ENCODE measurements around the gene CFAP57.

Gene CFAP57

DNA sequence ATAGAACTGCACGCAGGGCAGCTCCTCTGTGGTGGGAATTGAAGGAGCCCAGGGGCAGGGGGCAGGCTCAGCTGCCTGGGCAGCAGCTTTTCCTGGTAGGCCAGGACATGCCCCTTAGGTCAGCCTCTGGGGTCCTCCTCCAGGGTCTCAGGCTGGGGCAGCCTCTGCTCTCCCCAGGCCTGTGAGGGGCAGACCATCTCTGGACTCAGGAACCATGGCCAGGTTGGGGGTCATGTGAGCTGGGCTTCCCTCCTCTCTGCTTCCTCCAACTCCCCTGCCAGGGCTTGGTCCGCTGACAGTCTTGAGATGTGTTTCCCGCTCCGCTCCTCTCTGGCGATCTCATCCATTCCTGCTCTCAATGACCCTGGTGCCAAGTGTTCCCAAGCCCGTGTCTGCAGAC lies 107.5 kb downstream of the CFAP57 start:
- no peak for DNase-seq

DNA sequence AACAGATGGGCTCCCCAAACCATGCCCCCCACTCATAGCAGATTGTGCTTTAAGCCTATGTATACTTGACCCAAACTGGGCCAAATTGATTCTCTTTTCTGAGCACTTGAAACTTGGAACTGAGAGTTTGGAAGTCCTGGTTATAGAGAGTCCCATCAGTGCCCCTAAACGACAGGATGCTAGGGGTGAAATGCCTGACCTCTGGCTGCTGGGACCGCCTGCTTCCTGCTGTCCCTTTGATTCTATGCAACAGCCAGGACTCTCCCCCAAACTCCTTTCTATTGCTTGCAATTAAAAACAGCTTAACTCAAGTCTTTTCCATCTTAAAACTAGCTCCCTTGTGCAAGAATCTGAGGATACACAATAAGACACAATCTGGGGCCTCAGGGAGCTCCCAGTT lies 108.6 kb downstream of the CFAP57 start:
- no peak for DNase-seq

DNA sequence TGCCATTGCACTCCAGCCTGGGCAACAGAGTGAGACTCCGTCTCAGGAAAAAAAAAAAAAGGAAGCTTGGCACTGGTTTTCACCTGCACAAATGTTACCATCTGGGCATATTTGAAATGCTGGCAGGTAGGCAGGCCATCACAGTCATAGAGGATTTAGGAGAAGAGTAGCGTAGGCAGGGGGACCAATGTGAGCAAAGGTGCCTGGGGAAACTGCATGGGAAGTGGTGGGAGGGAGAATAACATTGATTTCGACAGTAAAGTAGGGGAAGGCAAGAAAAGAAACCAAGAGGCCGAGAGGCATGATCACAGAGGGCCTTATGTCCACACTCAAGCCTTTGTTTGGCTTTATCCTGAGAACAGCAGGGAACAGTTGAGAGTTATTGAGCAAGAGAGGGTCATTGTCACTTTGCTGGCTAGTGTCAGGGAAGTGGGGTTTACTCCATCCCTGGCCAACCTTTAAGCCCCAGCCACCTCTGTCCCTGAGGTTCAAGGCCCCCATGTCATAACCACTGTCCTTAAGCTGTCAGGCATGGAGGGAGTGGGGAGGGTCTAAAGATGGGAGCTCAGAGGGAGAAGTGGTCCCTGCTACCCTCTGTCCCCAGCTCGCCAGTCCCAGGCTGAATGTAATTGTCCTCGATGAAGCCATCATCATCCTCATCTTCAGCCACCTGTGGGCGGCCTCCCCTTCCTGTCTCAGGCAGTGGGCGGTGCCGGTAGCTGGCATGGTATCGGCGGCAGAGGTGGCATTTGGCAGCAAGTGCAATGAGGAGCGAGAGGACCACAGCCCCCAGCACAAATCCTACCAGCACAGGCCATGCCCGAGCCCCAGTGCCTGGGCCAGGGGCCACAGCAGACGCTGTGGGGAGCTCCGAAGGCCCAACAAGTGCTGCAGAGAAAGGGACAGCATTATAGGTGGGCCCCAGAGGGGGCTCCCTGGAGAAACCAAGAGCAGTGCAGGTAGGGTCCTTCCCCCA lies 110.4 kb downstream of the CFAP57 start:
- DNase-seq, result no peak

DNA sequence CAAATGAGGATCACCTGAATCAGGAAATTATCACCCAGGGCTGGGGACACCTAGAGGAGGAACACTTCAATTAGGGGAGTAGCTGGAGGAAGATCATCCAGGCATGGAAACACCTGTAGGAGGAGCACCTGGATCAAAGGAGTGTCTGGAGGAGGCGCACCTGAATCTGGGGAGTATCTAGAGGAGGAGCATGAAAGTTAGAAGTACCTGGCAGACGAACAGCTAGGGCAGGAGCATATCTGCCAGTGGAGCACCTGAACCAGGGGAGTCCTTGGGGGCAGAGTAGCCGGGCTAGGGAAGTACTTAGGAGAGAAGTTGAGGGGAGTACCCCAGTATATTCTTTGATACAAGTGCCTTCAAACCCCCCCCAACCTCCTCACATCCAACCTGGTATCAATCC lies 111.9 kb downstream of the CFAP57 start:
- no peak for DNase-seq

- peak in 1 of 2 experiments; percentile 62 for DNase-seq
These were observed 112.5 kb downstream of the CFAP57 start for GRCh38 chr1:43284546-43285110.

DNA sequence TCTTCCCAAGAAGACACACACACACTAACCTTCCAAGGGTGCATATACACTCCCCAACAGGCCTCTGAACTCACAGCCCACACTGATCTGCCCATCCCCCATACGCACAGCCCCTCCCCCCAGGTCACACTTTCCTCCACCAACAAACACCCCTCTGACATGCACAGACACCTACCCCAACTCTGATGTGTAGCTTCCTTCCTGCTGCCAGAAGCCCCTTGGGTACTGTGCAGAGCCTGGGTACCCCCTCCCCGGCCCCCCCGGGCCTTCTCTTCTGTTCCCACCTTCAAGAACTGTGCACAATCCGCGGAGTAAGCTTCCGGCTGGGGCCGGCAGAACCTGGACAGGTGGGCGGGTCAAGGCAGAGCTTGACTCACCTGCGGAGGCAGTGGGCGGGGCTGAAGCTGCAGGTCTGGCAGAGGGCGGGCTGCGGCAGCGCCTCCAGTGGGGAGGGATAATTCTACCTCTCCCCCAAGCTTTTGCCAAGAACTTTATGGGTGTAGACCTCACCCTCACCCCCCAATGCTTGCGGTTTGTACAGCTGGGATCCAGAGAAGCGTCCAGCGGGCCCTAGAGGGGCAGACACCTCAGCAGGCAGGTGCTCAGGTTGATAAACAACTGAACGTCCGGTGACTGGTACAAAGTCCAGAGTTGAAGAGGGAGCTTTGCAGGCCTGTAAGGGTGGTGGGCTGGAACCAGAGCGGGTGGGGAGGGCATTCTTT lies 113.3 kb downstream of the CFAP57 start, which contains the start of gene C1orf210:
TSS of gene C1orf210 (minus strand) at position 313 of the 722 bp plus-strand sequence. CDS start 2,311 bp downstream, outside the sequence.
- peak; percentile 95 to 99 for DNase-seq

DNA sequence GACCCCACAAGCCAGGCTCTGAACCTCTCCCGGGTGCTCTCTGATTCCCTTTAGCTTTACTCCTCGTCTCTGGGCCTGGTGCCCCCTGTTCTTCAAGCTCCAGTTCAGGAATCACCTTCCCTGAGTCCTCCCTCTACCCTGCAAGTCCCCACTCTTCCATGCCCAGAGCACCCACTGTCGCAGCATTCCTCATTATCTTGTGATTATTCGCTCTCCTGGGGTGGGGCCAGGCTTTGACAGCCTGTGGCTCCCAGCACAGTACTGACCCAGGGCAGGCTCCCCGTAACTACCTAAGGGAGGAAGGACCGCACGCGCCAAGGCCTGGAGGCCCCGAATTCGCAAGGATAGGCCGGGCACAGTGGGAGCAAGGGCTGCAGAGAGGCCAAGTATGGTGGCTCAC lies 114.0 kb downstream of the CFAP57 start:
- peak in 1 of 2 experiments; percentile 79 for DNase-seq

DNA sequence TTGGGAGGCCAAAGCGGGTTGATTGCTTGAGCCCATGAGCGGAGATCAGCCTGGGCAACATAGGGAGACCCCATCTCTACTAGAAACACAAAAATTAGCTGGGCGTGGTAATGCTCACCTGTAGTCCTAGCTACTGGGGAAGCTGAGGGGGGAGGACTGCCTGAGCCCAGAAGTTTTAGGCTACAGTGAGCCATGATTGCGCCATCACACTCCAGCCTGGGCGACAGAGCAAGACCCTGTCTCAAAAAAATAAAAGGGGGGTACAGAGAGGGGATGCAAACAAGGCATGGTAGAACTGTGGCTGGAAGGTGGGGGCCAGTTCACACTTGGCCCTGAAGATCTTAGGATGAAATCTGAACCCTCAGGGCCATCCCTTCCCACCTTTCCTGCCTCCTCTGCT lies 114.4 kb downstream of the CFAP57 start:
- no peak for DNase-seq

GRCh38 chr1:43288058-43288784 lies 116.1 kb downstream of the CFAP57 start:
- no peak for DNase-seq

DNA sequence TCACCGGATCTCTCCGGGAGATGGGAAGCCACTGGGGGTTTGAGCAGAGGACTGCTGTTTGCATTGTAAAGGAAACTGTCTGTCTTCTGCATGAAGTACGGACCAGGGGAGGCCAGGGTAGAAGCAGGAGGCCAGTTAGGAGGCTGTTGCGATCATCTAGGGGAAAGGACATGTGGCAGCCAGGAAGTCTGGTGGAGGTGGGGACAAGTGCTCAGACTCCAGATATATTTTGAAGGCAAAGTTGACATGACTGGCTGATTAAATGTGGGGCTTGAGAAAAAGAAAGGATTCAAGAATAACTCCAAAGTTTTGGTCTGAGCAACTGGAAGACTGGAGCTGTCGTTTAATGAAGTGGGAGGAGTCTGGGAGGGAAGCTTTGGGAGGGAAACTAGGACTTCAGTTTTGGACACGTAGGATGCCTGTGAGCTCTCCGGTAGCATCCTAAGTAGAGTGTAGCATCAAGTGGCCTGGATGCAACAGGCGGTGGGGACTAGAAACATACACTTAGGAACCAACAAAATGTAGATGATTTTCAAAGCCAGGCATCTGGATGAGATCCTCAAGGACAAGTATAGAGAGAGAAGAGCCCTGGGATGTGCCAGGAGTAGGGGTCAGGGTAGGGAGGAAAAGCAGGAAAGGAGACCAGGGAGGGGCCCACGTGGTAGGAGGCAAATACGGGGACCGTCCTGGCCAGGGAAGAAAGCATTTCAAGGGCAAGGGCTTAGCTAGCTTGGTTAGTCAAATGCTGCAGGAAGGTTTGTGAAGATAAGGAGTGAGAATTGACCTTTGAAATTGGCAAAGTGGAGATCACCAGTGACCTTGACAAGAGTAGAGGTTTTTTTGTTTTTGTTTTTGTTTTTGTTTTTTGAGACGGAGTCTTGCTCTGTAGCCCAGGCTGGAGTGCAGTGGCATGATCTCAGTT lies 116.9 kb downstream of the CFAP57 start:
- no peak for DNase-seq

GRCh38 chr1:43292216-43292615 lies 120.1 kb downstream of the CFAP57 start:
- DNase-seq, result no peak

GRCh38 chr1:43292679-43293078 lies 120.5 kb downstream of the CFAP57 start:
- DNase-seq, result no peak

- DNase-seq, result no peak
These were observed 121.0 kb downstream of the CFAP57 start for GRCh38 chr1:43293176-43293575.

DNA sequence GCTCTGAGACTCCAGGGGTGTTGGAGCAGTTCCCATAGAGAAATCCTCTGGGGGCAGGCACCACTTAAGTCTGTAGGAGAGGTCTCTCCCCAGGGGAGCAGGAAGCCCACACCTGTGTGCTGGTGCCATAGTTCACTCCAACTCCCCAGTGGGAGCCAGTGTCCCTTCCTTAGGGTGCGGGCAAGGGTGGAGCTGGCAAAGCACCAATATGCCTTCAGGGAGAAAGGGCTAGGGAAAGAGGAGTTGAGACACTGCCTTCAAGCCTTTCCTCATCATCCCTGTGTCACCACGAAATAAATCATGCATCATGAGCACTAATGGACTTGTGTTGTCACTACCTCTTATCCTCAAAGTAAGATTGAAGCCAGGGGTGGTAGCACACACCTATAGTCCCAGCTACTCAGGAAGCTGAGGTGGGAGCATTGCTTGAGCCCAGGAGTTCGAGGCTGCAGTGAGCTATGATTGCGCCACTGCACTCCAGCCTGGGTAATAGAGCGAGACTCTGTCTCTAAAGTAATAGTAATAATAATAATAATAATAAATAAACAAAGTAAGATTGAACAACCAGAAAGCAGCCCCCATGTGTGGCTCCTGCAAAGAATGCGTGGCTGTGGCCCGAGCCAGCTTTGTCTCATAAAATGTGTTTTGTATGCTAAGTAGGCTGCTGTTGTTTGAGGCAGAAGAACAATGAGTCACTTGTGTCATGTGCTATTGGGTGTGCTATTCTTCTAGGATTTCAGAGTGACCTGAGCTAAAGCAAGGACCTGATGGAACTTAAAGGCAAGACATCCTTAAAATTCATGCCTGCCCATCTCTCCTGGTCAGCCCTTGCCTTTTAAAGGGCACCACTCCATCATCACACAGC lies 122.0 kb downstream of the CFAP57 start:
- peak; percentile 43 to 77 for DNase-seq

DNA sequence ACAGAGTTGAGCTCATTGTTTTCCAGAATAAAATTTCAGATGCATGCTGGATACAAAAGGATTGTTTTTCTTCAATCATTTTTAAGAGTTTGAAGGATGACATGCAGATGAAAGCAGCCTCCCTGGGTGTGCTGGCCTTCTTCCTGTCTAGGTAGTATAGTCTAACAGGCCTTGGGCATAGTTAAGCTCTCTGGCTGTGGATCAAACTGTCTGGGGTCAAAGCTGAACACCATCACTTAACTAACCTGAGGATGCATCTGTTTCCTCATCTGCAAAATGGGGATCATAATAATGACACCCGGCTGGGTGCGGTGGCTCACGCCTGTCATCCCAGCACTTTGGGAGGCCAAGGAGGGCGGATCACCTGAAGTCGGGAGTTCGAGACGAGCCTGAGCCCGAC lies 122.6 kb downstream of the CFAP57 start:
- no peak for DNase-seq

- no peak for DNase-seq
These were observed 124.1 kb downstream of the CFAP57 start for GRCh38 chr1:43296207-43296606.

DNA sequence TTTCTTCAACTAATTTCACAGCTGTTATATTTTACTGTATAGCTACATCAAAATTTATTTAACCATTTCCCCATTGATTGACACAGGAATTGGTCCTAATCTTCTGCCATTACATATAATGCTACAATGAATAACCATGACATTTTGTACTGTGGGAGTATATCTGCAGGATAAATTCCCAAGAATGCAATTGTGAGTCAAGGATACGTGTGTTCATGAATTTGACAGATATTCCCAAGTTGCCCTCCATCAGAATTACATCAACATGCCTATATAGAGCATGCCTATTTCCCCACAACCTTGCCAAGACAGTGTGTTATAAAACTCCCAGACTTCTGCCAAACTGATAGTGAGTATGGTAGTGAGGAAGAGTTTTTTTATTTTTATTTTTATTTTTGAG lies 125.9 kb downstream of the CFAP57 start:
- no peak for DNase-seq

DNA sequence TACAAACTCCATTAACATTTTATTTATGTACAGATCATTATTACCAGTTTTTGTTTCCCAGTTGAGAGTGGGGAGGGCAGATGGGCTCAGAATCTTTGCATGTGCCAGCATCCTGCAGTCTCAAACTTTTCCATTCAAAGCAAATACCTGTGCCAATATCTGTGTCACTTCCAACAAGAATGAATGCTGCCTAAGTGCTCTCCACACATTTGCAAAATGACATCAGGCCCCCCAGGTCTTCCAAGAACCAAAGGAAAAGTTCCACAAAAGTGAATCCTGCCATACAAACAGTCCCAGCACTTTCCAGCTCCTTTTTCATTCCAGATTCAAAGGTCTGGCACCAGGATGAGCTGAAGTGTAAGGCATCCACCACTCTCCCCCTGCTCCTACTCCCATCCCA lies 127.0 kb downstream of the CFAP57 start:
- no peak for DNase-seq

DNA sequence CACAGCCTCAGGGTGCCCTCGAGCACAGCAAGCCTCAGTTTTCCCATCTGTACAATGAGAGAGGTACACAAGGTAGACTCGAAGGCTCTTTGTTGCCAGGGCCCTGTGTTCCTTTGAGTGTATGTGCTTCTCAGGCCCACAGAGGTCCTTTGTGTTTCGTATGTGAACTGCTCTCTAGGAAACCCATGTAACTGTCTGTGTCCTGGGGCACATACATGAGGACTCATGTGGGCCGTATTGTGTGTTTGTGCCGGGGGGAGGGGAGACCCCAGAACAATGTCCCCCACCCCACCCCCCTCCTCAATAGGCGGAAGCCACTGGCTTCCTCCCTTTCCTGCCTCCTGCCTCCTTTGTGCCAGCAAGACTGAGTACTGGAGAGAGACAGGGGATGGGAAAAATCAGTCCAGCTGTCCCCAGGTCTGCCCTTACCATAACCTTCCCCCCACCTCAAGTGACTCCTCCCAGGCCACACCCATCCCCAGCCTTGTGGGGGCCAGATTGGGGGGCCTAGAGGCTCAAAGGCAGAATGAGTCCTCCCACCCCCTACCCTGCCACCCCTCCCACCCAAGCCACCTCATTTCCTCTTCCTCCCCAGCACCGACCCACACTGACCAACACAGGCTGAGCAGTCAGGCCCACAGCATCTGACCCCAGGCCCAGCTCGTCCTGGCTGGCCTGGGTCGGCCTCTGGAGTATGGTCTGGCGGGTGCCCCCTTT lies 128.4 kb downstream of the CFAP57 start, which contains the start of gene TIE1:
TSS of gene TIE1 (plus strand) at position 605 of the 717 bp plus-strand sequence. CDS start at position 695, 90 bp downstream.
- DNase-seq, result no peak

GRCh38 chr1:43302201-43302600 lies 130.1 kb downstream of the CFAP57 start:
- no peak for DNase-seq
